Fibroblast of pulmonary artery (primary cell): ENCODE data around the gene PITPNM3.

Experiments
- DNase-seq: peaks from one replicate; pipeline ENCODE4 v3.0.0-alpha.2; 2010; ENCODE audit warnings: low read depth
- H3K4me3 ChIP-seq: replicated peaks from 2 replicates; pipeline ENCODE4 v1.5.1; 2011; ENCODE audit warnings: low read depth, mild to moderate bottlenecking, control low read depth, low read length, moderate library complexity
- CTCF ChIP-seq: IDR thresholded peaks from 2 replicates; pipeline ENCODE4 v1.5.1; 2011; ENCODE audit warnings: mild to moderate bottlenecking, control low read depth, low read length, inconsistent platforms; ENCODE audit errors: missing control alignments

Gene PITPNM3

GRCh38 chr17:6456914-6457687 lies 99.3 kb downstream of the PITPNM3 start:
- DNase-seq = peak; percentile 63
- TF ChIP-seq CTCF = no peak
- no peak overlapping the region for H3K4me3 ChIP-seq

GRCh38 chr17:6456321-6456720 lies 100.0 kb downstream of the PITPNM3 start:
- no peak overlapping the region for H3K4me3 ChIP-seq
- DNase-seq = no peak
- no peak for TF ChIP-seq CTCF

- peak; percentile 33 for DNase-seq
- TF ChIP-seq CTCF = no peak
- no peak overlapping the region for H3K4me3 ChIP-seq
Observed at GRCh38 chr17:6455321-6455705, 101.0 kb downstream of the PITPNM3 start.

- no peak for TF ChIP-seq CTCF
- no peak for DNase-seq
- no peak overlapping the region for H3K4me3 ChIP-seq
Observed at GRCh38 chr17:6454495-6455320, 101.6 kb downstream of the PITPNM3 start.

- no peak for DNase-seq
- H3K4me3 ChIP-seq = no peak overlapping the region
- TF ChIP-seq CTCF = no peak
Observed at GRCh38 chr17:6453279-6454024, 102.9 kb downstream of the PITPNM3 start.

GRCh38 chr17:6452471-6453266 lies 103.7 kb downstream of the PITPNM3 start:
- no peak for DNase-seq
- H3K4me3 ChIP-seq = no peak overlapping the region
- TF ChIP-seq CTCF = no peak
